Stimulated activated CD8-positive, alpha-beta memory T cell treated with anti-CD3 and anti-CD28 coated beads, Interleukin-4, amount 100 ng/mL, for 1 hour (primary cell): ENCODE data around the gene TF.
"Not testable (repeated sequence)": the region's sequence is repeated elsewhere in the genome, so short reads cannot be mapped to it uniquely, and the experiment has no call there.

ENCODE experiments used
- DNase-seq, 2 donors: peaks; one replicate each; pipeline ENCODE4 v3.0.0-alpha.2; 2020; ENCODE audit warnings: low read depth in 2 of 2, low spot score in 1 of 2

TF gene

DNA sequence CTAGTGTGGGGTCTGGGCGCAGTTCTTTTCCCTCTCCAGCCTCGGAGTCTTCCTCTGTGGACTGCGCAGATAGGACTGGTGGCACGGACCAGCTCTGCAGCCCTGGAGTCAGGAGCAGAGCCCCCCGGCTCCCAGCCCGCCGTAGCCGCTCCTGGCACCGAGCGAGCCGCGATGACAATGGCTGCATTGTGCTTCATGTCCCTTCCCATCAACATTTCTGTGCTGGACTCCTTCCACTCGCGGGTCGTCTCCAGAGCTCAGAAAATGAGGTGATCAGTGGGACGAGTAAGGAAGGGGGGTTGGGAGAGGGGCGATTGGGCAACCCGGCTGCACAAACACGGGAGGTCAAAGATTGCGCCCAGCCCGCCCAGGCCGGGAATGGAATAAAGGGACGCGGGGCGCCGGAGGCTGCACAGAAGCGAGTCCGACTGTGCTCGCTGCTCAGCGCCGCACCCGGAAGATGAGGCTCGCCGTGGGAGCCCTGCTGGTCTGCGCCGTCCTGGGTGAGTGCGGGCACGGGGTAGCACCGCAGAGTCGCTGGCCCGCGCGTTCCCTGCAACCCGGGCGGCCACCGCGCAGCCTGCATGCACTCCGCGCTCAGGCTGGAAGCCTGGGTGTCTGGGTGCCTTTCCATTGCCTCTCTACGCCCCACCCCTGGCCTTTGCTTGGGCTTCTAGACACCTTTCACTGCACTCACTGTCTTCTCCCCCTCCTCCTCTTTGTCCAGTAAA is at the start of gene TF:
TF (plus strand) TSS at position 413 of the 731 bp plus-strand sequence; CDS start at position 461, 48 bp downstream.
- no peak for DNase-seq

DNA sequence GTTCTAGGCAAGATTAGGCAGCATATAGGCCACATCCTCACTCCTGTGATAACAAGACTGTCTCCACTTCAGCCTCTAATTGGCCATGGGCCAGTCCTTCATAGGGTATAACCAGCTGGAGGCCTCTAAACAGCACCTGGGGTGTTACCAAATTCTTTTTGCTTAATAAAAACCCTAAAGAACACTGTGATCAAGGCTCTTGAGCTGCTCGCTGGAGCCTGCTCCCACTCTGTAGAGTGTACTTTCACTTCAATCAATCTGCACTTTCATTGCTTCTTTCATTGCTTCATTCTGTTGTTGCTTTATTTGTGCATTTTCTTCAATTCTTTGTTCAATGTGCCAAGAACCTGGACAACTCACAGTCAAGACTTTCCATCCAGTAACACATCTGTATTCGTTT is 48.2 kb upstream of the TF start:
- DNase-seq, result no peak

DNA sequence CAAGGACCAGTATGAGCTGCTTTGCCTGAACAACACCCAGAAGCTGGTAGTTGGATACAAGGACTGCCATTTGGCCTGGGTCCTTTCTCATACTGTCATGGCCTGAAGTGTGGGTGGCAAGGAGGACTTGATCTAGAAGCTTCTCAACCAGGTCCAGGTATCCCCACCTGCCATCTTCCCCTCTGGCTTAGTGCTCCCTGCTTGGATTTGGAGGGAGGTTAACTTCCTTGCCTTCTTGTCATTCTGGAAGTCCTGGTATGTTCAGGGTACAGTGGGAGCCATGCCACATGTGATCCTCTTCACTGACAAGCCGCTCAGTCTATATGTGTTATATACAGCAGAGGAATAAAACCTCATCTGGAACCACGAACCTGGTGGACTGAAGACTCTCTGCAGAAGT is 46.7 kb upstream of the TF start:
- no peak for DNase-seq

DNA sequence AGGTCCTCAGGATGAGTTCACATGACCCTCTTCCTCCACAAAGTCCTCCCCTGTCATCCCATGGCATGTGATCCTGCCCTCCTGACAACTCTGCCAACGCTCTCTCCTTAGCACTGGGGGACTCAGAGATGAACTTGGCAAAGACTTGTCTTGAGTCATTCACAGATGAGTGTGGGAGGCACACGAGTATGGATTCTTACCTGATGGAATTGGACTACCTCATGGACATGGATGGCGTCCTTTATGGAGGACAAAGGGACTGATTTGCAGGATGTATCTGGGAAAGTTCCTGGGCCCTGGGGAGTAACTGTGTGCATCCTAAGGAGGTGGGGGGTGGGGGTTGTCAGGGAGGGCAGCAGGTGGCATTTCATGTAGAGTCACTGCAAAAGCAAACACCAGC is 46.3 kb upstream of the TF start:
- no peak for DNase-seq

DNA sequence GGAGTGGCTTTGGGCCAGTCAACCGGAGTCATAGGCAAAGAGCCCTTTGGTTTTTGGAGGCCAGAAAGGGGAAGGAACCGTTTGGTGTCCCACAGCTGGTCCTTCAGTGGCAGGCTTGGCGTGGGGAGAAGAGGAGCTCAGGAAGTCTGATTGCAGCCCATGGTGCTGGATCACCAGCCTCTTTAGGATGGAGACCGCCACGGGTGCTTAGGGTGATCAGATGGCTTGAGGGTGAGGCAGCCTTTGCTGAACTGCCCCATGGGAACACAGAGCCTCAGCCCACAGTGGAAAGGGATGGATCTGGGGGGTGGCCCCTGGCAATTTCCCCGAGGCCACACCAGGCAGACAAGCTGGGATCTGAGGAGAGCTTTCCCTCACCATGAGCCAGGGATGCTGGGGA is 45.8 kb upstream of the TF start:
- no peak for DNase-seq

DNA sequence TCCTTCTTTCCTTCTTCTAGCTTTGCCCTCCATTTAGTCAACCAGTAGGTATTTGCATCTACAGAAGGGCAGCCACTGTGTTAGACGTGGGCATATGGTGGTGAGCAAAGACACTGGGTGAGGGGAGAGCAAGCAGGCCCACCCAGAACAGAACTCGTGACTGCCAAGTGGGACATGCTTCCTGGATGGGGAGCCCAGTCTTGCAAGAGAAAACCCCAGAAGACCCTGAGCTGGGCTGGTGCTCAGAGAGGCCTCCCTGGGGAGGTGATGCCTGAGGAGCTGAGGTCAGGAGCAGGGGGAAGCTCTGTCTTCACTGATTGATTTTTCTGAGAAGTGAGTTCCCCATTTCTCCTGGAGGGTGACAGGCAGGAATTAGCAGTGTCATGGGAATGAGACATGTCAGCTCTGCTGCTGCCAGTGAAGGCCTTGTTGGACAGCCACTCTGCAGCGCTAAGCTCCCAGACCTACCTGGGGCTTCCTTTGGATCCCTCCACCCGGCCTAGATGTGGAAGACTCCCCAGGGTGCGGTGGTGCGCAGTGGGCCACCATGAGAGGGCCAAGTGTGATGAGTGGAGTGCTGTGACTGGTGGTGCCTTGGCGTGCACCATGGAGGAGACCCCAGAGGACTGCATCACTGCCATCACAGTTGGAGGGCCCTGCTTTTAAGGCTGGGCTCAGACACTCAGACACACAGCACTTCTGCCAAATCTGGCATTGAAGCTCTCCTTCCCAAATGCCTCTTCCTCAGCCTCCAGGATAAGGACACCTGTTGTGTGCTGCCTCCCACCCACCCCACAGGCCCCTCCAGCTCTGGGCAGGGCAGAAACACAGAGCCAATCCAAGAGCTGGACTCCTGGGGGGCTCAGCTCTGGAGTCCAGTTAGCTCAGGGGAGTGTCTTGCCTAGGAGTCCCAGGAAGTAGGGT is 44.5 kb upstream of the TF start:
- no peak for DNase-seq

DNA sequence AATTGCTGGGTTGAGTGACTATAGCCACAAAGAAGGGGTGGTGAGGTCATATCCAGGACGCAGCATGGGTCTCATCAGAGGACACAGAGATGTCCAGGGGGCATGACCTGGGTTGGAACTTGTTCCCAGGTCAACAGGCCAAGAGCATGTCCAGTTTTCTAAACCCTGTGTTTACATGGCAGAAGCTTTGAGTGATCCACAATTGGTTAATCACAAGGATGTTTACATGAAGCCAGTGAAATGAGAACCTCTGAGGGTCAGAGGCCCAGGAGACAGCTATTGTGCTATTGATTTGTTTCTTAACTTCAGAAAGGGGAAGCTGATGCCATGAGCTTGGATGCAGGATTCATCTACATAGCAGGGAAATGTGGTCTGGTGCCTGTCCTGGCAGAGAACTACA is 42.3 kb upstream of the TF start:
- no peak for DNase-seq

DNA sequence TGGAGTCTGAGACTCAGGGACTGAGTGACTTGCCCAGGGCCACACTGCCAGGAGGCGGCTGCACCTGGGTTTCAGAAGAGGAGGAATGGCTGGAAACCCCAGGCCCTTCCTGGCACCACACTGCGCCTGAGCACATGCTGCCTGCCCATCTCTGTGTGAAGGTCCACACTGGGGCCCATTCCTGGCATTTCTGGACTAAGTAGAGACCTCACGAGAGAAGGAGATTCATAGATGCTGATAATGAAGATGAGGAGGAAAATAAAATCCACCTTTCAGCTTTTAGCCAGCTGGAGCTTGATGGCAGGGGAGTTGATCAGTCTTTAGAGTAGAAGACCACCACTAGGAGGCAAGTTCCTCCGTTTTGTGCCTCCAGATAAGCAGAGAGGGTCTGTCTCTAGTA is 40.2 kb upstream of the TF start:
- no peak for DNase-seq

DNA sequence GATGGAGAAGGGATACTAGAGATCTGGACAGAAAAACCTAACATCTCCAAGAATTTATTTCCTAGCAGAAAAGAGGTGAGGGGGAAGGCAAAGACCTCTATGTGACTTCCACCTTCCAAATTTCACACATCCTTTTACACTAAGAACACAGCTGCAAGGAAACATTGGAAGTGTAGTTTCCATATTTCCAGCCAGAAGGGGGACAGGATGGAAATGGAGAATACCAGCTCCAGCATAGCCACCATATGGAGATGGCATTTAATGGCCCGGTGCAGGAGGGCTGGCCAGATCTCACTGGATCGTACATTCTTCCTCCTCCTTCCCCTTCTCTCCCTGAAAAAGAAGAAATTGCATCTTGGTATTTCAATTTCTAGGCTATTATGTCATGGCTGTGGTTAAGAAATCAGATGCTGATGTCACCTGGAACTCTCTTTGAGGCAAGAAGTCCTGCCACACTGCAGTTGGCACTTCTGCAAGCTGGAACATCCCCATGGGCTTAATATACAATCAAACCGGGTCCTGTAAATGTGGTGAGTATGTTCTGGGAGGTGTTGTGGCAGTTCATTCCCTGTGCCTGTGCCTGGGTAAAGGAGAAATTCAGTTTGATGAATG is 36.9 kb upstream of the TF start:
- no peak for DNase-seq

DNA sequence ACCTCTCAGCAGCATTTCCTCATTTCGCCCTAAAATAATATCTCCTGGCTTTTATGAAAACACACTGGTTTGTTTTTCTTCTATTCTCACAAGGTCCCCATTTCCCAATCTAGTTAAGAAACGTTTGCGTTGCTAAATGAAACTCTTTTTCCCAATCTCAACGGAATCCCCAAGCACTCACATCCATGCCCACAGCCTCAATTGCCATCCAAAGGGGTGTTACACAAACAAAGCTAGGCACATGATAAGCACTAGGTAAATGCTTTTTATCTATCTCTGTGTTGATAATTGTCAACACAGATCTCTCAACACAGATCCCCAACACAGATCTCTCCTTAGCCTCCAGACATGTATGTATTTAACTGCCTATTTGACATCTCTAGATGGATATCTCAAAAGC is 35.2 kb upstream of the TF start:
- DNase-seq, result no peak

DNA sequence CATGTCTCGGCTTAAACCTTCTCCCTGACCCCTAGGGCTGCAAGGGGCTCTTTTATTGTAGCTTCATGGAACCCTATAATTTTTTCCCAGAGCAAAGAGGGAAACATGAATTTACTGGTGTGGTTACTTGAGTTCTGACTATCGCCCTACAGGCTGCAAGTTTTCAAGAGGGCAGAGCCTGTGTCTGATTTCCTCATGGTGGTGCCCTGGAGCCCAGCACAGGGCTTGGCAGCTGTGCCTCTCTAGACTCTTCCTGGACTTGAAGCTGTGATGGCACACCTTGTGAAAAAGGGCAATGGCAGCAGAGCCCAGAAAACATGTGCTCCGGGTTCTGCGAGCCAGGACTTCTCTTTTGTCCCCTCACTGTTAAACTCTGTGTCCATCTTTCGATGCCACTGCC is 34.2 kb upstream of the TF start:
- no peak for DNase-seq

DNA sequence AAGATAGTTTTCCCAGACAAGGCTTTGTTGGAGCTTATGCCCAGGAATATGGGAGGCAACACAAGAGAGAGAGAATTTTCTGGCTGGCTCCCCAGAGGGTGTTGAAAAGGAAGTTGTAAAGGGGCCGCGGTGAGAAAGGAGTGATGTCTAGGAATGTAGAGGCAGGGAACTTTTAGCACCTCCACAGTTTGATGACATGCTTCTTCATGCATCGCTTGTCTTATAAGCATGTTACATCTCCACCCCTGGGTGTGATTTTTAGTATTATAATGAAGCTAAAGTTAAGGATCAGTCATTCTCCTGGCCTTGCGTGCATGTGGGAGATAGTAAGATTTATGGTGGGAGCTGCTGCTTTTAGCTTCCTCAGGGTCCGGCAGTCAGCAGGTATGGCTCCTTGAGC is 32.8 kb upstream of the TF start:
- DNase-seq, result no peak

DNA sequence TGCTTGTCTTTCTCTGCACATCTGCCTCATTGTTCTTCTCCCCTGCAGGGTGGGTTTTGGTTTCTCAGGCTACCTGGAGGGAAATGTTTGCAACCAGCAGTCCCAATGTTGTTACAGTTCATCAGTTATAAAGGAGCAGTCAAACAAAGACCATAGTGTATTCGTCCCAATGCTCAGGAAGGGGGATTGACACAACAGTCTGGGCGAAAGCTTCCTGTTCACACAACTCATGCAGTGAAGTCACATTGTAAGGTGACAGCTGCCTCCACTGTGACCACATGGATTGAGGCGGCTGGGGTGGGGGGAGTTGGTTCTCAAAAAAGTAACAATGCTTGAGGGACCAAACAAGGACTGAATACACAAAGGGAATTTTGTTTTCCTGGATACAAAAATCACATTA is 28.8 kb upstream of the TF start:
- no peak for DNase-seq

DNA sequence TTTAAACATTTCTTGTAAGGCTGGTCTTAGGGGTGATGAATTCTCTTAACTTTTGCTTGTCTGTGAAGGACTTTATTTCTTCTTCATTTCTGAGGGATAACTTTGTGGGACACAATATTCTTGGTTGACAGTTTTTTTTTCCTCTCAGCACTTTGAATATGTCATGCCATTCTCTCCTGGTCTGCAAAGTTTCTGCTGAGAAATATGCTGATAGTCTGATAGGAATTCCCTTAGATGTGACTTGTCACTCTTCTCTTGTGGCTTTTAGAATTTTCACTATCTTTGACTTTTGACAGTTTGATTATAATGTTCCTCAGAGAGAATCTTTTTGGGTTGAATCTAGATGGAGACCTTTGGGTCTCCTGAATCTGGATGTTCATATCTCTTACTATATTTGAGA is 23.3 kb upstream of the TF start:
- DNase-seq, result no peak

DNA sequence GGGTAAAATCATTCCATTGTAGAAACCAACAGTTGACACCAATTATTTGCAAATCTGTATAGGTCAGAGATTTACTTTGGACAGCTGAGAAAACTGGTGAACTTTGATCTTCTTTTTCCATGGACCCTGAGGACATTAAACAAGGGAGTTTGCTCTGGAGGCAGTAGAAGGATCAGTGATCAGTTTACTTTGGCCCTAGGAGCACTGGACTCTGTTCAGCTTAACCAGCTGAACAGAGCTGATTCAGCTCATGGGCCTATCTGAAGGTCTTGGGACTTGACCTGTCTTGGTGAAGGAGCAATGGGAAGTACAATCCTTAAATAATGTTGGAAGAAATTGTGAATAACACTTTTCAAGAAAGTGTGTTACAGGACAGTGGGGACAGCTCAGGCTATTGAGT is 15.2 kb upstream of the TF start:
- DNase-seq, result no peak

DNA sequence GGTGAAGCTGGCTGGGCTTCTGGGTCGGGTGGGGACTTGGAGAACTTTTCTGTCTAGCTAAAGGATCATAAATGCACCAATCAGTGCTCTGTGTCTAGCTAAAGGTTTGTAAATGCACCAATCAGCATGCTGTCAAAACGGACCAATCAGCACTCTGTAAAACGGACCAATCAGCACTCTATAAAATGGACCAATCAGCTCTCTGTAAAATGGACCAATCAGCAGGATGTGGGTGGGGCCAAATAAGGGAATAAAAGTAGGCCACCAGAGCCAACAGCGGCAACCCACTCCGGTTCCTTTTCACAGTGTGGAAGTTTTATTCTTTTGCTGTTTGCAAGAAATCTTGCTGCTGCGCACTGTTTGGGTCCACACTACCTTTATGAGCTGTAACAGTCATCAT is 14.0 kb upstream of the TF start:
- not testable (repeated sequence) for DNase-seq

DNA sequence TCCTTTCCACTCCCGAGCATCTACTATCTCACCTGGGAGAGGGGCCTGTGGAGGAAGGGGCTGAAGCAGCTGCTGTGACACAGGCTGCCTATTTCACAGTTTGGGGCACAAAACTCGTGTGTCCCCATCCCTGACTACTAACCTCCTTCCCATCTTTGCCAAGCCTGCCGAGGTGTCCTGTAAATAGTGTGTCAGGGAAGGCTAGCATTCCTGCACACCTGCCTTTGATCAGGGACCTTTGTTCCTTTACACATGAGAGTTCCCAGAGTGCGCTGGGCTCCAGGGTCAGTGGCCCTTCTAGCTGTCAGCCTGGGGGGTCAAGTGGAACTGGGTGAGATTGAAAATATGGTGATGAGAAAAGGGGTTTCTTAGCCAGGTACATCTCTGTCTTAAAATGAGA is 13.0 kb upstream of the TF start:
- DNase-seq, result no peak

DNA sequence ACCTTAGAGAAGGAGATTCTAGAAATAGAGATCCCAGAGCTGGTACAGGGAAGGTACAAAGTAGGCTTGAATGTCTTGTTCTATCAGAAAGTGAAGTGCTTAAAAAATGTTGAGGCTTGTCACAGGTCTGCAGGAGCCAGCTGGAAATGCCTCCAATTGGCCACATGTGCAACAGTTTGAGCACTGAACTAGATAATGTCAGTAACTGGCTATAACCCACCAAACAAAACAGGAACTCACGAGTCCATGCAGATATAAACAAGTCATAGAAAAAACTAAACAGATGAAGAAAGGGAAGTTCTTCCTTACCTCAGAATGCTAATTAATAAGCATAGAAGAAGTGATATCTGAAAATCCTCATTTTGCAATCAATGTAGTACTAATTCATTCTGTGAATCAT is 11.9 kb upstream of the TF start:
- DNase-seq, result no peak

DNA sequence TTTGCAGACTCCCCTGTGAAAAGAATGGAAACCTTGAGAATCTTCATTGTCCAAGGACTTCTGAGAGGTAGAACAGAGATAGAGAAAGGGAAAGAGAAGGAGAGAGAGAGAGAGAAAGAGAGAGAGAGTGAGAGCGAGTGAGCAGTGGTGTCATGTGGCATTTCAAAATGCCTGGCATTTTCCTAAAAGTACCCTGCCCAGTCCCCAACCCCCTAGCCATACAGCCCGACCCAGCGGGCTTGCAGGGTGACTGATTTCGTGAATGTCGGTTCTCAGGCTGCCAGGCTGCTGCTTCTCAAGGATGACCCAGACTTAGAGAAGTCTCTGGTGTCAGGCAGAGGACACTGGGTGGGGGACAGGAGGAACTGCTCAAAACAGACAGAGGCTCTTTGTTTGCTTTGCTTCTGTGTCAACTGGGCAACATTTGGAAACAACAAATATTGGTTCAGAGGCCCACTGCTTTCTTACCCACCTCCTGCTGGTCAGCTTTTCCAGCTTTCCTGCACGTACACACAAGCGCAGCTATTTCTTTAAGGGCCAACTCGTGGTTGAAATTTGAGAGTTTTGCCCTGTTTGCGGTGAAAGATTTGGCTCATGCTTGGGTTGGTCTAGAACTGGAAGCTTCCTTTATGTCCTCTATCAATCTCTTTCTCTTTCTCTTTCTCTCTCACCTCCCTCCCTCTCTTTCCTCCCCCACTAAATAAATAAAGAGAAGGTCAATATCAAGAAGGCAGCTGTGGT is 3.7 kb upstream of the TF start:
- DNase-seq, result no peak

DNA sequence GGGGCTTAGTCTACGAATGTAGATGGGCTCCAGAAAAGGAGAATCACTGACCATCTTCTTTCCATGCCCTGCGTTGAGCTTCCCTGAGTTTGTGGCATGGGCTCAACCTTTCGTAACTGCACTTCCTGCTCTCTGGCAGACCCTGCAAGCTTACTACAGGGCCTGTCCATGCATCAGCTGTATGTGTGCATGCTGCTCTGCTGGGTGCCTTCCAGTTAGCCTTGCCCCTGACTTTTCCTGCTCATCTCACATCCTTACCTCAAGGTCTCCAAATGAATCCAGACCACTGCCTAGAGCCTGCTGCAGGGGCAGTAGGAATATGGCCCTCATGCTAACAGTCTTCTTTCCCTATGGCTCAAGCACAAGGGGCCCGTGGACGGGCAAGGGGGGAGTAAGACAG is 2.0 kb upstream of the TF start:
- DNase-seq, result no peak

DNA sequence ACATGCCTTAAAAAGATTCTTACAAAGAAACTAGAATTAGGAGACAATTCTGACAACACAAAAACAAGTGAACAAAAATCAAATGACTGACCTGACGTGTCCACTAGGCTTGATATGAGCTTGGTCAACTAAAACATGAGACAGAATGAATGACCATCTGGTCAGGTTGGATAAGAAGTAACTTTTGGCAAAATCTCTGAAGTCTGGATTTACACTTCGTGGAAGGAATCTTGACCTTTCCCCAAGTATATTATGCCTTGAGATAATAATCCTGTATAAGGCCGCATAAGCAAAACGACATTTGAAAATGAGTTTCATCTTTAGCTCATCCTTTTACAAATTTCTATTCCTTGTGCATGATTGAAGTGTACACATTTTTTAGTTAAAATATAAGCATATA is 1.1 kb upstream of the TF start:
- DNase-seq, result no peak

DNA sequence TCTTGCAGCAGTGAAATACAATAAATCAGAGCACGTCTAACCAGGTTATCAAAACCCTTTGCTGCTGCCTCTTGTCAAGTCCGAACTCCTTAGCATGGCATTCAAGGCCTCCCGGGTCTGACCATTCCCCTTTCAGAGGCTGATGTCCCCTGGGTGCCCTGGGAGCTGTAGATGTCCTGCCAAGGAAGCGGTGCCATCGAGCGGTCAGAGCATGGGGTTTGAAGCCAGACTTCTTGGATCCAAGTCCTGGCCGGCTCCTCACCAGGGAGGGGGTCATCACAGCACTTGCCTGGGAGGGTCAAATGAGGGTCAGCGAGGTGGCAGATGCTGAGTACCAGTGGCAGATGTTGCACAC is 496 bp downstream of the TF start:
- DNase-seq, result no peak
